Testis (tissue), 3 donors: Measurements from ENCODE around the gene SEC31A. TPM values are rescaled to one million over a fixed set of nuclear protein-coding genes. Genes with fewer than 3 reads are reported as not detected.
"Not testable (repeated sequence)": the region's sequence is repeated elsewhere in the genome, so short reads cannot be mapped to it uniquely, and the experiment has no call there.

Experiments
- DNase-seq: peaks from one replicate; pipeline ENCODE4 v3.0.0-alpha.2; 2019
- H3K27ac ChIP-seq, 2 donors: fragments of 200-600 bp; sonication (generic); one replicate each; pipeline ENCODE4 v1.5.1; 2019
- H3K27me3 ChIP-seq: fragments of 200-600 bp; sonication (generic); one replicate; pipeline ENCODE4 v1.5.1; 2019
- H3K36me3 ChIP-seq: fragments of 200-600 bp; sonication (generic); one replicate; pipeline ENCODE4 v1.5.1; 2017; ENCODE audit warnings: low read depth; ENCODE audit errors: missing control alignments
- H3K4me1 ChIP-seq: fragments of 200-600 bp; sonication (generic); one replicate; pipeline ENCODE4 v1.5.1; 2019
- H3K4me3 ChIP-seq, 2 donors: fragments of 200-600 bp; sonication (generic); one replicate each; pipeline ENCODE4 v1.5.1; 2017 to 2019
- H3K9me3 ChIP-seq: fragments of 200-600 bp; sonication (generic); one replicate; pipeline ENCODE4 v1.5.1; 2017
- POLR2A ChIP-seq: fragments of 450-650 bp; IDR thresholded peaks from one replicate; pipeline ENCODE4 v1.6.1; 2017; ENCODE audit warnings: antibody characterized with exemption, mild to moderate bottlenecking, moderate library complexity
- WGBS, 2 donors: methylation state at CpG; one replicate each; pipeline ENCODE4 v1.1.5; 2018; 5-methylcytosine and 5-hydroxymethylcytosine counted together
- intact Hi-C: fragments of 100-400 bp; cut with DNase I; formaldehyde crosslinking; loops from one replicate; pipeline ENCODE4 v1.15.1; 2023; ENCODE audit warnings: low total_unique reads
- polyA plus RNA-seq: library from polyadenylated mRNA; stranded (reverse); fragments of 350-450 nt; fragmentation: Illumina TruSeq; extraction: RNeasy Lipid Tissue Mini Kit (QIAGEN cat#74804); gene quantifications from one replicate; pipeline ENCODE4 v1.2.3, GENCODE V29; 2014; ENCODE audit warnings: low read depth, low replicate concordance; ENCODE audit not compliant: insufficient read depth
- total RNA-seq, 2 donors: library from RNA; depleted of rRNA; stranded (reverse); fragments of >200 nt; gene quantifications; one replicate each; pipeline ENCODE4 v1.2.3, GENCODE V29; 2016
- TF ChIP-seq, protein P1 (sequence below), 3 experiments: fragments of 450-650 bp in 2 of 3; fragments of 200-600 bp in 1 of 3; sonication (generic) in 1 of 3; IDR thresholded peaks; one replicate each; pipeline ENCODE4 v1.5.1; 2016 to 2019; ENCODE audit warnings: antibody characterized with exemption in 3 of 3, mild to moderate bottlenecking in 2 of 3, moderate library complexity in 1 of 3

Gene SEC31A
- total and polyA plus RNA-seq, 3 donors from 2014 or later: 131 to 191 (median 168) TPM

DNA sequence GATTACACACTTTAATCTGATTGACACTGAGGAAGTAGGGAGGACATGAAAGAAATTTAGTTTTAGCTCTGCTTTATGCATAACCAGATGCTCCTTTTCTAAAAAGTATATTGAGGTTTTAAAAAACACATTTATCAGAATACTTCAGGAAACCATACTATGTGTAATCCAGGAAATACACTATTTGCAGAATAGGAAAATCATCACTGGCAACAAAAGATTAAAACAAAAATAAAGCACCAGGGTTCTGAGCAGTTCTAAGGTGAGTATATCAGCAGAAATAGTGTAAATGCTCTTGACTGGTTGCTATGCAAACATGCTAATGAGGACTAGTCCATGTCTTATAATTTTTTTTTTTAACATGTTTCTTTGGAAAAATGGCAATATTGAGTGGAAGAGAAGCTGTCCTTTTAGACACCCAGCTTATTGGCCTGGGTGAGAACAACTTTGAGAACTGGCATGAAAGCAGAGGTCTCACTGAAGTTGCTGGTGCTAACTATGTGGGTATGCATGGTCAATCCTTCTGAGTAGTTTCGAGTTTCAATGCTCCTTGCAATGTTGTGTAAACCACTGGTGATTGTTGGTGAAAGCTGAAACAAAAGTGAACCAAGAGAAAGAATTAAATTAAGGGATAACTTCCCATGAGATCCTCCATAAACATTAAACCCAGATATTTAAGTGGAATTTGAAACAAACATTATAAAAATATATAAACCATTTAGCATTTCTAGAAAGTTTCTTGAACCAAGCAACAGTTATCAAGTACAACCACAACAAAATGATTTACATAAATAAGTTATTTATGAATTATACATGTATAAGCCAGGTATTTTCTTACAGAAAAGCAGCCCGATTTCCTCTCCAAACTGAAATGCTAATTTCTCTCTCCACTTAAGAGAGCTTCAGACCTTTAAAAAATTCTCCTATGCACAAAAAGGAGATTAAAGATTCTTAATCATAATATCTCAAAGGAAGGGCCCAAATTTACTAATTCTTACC is 72.0 kb downstream of the SEC31A start:
- Histone ChIP-seq H3K4me3 (no peak overlapping the region), H3K27ac (no peak overlapping the region), H3K4me1 (no peaks in the 10 kb centered on the region), H3K36me3 (no peaks in the 10 kb centered on the region), H3K27me3 (no peaks in the 10 kb centered on the region), H3K9me3 (no peaks in the 10 kb centered on the region)
- WGBS, 2 donors: 87 to 91% methylated on average over 2 of the region's 2 CpGs
- intact Hi-C loops: no loop called here
- TF ChIP-seq, protein P1, sequence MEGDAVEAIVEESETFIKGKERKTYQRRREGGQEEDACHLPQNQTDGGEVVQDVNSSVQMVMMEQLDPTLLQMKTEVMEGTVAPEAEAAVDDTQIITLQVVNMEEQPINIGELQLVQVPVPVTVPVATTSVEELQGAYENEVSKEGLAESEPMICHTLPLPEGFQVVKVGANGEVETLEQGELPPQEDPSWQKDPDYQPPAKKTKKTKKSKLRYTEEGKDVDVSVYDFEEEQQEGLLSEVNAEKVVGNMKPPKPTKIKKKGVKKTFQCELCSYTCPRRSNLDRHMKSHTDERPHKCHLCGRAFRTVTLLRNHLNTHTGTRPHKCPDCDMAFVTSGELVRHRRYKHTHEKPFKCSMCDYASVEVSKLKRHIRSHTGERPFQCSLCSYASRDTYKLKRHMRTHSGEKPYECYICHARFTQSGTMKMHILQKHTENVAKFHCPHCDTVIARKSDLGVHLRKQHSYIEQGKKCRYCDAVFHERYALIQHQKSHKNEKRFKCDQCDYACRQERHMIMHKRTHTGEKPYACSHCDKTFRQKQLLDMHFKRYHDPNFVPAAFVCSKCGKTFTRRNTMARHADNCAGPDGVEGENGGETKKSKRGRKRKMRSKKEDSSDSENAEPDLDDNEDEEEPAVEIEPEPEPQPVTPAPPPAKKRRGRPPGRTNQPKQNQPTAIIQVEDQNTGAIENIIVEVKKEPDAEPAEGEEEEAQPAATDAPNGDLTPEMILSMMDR (IDR thresholded peaks at IDR 0.05): no peak
- TF ChIP-seq POLR2A: no peak
- DNase-seq: no peak

DNA sequence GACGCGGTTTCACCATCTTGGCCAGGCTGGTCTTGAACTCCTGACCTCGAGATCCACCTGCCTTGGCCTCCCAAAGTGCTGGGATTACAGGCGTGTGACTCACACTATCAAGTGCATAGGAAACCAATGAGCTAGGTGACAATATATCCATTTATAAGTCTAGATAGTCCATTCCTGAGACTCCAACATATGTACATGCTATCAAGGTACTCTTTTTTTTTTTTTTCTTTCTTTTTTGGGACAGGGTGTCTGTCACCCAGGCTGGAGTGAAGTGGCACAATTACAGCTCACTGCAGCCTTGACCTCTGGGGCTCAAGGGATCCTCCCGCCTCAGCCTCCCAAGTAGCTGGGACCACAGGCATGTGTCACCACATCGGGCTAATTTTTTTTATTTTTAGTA is 74.1 kb downstream of the SEC31A start:
- intact Hi-C loops, H3K4me1 ChIP-seq, H3K27ac ChIP-seq, H3K27me3 ChIP-seq, H3K36me3 ChIP-seq, DNase-seq, H3K4me3 ChIP-seq, H3K9me3 ChIP-seq: not testable (repeated sequence)
- 95 to 96% methylated on average over 6 of the region's 6 CpGs for WGBS, 2 donors

DNA sequence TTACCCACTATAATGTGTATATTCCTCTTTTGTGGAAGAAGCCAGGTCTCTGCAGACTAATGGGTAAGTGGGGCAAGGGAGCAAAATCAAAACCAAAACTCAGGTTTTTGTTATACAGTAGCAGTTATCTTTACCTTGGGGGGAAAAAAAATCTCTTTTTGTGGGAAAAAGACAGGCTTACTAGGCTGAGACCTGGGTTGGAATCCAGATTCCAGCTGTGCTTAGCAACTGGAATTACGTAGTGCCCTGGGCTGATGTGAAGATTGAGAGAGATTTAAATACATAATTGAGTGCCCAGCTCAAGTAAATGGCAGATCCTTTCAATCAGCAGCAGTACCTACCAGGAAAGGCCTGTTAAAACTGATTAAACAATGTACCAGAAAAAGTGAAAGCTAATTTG is 76.9 kb downstream of the SEC31A start:
- intact Hi-C loops: no loop called here
- Histone ChIP-seq H3K4me3 (no peak overlapping the region), H3K27ac (no peak overlapping the region), H3K27me3 (no peaks in the 10 kb centered on the region), H3K4me1 (peaks cover 5% of the 10 kb centered on the region), H3K36me3 (no peaks in the 10 kb centered on the region), H3K9me3 (no peaks in the 10 kb centered on the region)
- WGBS, 2 donors: 89 to 92% methylated on average over 1 of the region's 1 CpG
- TF ChIP-seq, protein P1 (IDR thresholded peaks at IDR 0.05): no peak
- no peak for TF ChIP-seq POLR2A
- no peak for DNase-seq

DNA sequence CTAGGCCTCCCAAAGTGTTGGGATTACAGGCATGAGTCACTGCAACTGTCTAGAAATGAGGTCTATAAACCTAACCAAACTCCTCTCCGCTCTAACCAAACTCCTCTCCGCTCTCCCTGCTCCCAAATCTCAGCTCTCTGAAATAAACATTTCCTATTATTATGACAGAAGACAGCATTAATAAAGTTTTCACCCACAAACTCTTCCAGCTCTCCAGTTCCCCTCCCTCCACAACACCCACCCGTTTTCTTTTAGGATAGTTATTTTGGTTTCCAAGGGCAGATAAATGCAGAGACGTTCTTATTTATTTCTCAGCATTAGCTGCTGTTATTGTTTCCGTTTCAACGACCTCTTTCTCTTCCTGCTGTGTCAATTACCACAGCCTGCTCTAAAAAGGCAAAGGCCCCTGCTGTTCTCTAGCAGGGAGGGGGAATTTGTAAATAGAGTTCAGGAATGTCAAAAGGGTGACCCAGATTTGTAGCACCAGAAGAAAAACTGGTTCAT is 79.1 kb downstream of the SEC31A start:
- WGBS, 2 donors: 21% methylated on average over 6 of the region's 6 CpGs
- TF ChIP-seq, protein P1 (IDR thresholded peaks at IDR 0.05): no peak
- DNase-seq: no peak
- peaks cover 5% of the 10 kb centered on the region for H3K4me1 ChIP-seq
- peak overlapping the region in 1 of 2 donors; percentile 62 for H3K27ac ChIP-seq
- no peaks in the 10 kb centered on the region for H3K27me3 ChIP-seq
- no peaks in the 10 kb centered on the region for H3K36me3 ChIP-seq
- H3K9me3 ChIP-seq: no peaks in the 10 kb centered on the region
- H3K4me3 ChIP-seq: no peak overlapping the region
- intact Hi-C loops: no loop called here

DNA sequence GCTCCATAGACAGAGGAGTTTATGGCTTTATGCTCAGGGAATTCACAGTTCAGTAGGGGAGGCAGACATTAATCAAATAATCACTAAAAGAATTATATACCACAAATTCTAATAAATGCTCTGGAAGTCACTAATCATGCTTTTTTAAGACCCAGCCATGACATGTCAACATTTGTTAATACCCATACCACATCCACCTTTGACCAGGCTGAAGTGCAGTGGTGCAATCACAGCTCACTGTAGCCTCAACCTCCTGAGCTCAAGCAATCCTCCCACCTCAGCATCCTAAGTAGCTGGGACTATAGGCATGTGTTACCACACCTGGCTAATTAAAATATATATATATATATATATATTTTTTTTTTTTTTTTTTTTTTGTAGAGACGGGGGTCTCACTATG is 79.6 kb downstream of the SEC31A start:
- no peak overlapping the region for H3K4me3 ChIP-seq
- intact Hi-C loops: no loop called here

More for the DNA sequence above, 79.6 kb downstream of the SEC31A start:
- Histone ChIP-seq H3K27me3 (no peaks in the 10 kb centered on the region), H3K27ac (peak overlapping the region in 1 of 2 donors; percentile 62), H3K9me3 (no peaks in the 10 kb centered on the region), H3K4me1 (peaks cover 5% of the 10 kb centered on the region), H3K36me3 (no peaks in the 10 kb centered on the region)
- TF ChIP-seq, protein P1 (IDR thresholded peaks at IDR 0.05): no peak
- TF ChIP-seq POLR2A: no peak
- WGBS, 2 donors: 40 to 73% methylated on average over 1 of the region's 1 CpG
- no peak for DNase-seq
